COLO668 (cell line): ENCODE measurements around the gene GNAI3.

Source experiments
- DNase-seq: peaks from one replicate; lab custom pipeline; 2025; ENCODE audit not compliant: unreplicated experiment; lab: John Stamatoyannopoulos, UW

GNAI3 gene

GRCh38 chr1:109622137-109622892, 73.9 kb downstream of the GNAI3 start:
- no peak for DNase-seq

DNA sequence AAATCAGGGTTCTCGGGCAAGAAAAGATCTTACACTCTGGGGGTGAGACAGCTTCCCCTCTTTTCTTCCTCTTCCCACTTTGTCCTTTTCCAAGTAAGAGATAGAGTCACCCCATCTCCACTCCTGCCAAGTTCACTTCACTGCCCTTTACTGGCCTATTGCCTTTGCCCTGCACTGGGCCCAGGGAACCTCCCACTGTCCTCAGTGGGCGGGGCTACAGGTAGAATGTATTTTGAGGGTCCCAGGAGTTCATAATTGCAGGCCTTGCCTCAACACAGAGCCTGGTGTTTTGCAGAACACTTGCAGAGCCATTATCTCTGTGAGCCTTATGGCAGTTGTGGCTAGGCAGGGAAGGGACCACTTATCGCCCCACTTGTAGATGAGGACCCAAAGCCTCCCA, 74.5 kb downstream of the GNAI3 start:
- no peak for DNase-seq

- no peak for DNase-seq
Measured at GRCh38 chr1:109623601-109624161, 75.3 kb downstream of the GNAI3 start.

GRCh38 chr1:109624201-109625010, 76.0 kb downstream of the GNAI3 start:
- DNase-seq, result peak; percentile 75

DNA sequence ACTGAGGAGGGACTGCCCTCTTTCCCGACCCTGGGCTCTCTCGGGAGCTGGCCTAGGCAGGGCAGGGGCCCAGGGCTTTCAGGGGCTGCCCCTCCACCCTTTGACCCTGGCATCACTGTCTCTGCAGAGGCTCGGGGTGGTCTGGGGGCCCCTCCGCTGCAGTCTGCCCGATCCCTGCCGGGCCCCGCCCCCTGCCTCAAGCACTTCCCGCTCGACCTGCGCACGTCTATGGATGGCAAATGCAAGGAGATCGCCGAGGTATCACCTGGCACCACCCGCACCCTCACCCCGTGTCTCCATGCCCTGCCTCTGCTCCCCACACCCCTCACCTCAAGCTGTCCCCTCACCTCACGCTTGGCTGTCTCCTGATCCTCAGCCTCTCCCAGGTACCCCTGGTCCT, 76.8 kb downstream of the GNAI3 start:
- peak; percentile 19 for DNase-seq

DNA sequence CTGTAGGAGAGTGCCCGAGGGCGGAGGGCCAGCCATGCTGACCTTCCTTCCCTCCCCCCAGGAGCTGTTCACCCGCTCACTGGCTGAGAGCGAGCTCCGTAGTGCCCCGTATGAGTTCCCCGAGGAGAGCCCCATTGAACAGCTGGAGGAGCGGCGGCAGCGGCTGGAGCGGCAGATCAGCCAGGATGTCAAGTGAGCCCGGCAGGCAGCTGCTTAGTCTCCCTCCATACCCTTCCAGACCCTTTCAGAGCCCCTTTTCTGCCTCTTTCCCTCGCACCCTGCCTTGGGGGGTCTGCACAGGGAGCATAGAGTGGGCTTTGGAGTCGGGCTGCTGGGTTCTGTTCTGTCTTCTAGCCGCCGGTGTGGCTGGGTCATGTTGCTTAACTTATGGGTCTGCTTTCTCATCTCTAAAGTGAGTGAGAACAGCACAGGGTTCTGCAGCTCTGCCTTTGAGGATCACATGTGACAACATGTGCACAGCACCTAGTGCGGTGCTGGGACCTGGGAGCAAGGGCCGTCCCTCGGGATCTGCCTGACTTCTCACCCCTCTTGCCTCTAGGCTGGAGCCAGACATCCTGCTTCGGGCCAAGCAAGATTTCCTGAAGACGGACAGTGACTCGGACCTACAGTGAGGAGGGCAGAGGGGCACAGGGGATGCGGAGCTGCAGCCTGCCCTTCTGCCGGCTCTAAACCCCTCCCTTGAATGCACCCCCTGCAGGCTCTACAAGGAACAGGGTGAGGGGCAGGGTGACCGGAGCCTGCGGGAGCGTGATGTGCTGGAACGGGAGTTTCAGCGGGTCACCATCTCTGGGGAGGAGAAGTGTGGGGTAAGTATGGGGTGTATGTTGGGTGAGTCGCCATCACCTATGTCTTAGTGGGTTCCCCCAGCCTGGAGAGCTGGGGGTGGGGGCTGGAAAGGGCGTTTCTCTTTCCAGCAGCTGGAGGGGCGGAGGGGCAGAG, 77.5 kb downstream of the GNAI3 start:
- DNase-seq, result no peak

DNA sequence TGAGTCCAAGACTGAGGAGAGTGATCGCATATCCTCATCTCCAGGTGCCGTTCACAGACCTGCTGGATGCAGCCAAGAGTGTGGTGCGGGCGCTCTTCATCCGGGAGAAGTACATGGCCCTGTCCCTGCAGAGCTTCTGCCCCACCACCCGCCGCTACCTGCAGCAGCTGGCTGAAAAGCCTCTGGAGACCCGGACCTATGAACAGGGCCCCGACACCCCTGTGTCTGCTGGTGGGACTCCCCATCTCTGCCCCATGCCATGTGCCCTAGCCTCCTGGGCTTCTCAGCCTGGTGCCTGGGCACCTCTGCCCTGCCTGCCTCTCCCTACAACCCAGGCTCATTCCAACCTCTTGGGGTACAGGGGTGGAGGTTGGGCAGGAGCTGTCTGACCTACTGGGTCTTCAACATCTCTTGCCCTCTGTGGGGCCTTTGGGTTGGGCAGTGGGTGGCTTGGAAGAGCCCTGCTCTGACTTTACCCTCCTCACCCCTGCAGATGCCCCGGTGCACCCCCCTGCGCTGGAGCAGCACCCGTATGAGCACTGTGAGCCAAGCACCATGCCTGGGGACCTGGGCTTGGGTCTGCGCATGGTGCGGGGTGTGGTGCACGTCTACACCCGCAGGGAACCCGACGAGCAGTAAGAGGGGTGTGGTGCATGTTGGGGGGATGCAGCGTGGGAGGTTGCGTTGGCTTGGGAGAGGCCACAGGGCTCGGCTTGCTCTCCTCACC, 78.4 kb downstream of the GNAI3 start:
- no peak for DNase-seq

GRCh38 chr1:109627692-109628399, 79.4 kb downstream of the GNAI3 start:
- no peak for DNase-seq

DNA sequence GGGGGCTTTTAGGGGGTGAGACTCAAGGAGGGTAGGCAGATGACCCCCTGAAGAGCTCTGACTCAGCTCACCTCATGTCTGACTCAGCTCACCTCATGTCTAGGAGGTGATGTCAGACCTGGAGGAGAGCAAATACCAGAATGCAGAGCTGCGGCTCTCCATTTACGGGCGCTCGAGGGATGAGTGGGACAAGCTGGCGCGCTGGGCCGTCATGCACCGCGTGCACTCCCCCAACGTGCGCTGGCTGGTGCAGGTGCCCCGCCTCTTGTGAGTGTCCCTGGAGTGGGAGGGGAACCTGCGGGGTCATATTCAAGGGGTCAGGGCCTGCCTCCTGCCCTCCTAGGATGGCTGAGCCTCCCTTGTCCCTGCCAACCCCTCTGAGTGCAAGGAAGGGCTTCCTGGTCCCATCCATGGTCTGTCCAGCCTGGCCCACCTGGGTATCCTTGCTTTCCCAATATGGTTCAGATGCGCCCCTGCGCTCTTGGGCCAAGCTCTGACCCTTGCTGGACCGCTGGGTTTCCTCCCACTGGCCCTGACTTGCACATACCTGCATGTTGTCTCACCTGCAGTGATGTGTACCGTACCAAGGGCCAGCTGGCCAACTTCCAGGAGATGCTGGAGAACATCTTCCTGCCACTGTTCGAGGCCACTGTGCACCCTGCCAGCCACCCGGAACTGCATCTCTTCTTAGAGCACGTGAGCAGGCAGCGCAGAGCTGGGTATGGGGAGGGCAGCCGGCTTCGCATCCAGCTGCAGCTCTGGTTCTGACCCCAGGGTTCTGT, 80.3 kb downstream of the GNAI3 start:
- DNase-seq, result no peak

DNA sequence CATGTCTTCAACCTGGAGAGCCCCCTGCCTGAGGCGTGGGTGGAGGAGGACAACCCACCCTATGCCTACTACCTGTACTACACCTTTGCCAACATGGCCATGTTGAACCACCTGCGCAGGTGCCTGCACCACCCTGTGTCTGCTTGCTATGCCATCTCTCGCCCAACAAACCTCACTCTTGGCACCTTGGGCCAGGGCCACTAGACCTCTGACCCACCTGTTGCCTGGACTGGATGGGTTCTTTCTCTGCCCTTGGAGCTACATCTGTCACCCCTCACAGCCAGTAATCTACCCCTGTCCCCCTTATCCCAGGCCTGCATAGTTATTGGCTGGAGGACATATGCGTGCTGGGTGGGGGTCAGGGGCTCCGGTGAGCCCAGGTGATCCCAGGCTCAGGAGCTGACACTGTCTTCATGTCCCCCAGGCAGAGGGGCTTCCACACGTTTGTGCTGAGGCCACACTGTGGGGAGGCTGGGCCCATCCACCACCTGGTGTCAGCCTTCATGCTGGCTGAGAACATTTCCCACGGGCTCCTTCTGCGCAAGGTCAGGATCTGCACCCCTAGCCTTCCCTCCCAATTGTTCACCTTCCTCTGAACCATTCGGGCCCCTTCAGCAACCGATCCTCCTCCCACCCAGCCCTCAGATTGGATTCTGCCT, 81.1 kb downstream of the GNAI3 start:
- DNase-seq, result no peak

DNA sequence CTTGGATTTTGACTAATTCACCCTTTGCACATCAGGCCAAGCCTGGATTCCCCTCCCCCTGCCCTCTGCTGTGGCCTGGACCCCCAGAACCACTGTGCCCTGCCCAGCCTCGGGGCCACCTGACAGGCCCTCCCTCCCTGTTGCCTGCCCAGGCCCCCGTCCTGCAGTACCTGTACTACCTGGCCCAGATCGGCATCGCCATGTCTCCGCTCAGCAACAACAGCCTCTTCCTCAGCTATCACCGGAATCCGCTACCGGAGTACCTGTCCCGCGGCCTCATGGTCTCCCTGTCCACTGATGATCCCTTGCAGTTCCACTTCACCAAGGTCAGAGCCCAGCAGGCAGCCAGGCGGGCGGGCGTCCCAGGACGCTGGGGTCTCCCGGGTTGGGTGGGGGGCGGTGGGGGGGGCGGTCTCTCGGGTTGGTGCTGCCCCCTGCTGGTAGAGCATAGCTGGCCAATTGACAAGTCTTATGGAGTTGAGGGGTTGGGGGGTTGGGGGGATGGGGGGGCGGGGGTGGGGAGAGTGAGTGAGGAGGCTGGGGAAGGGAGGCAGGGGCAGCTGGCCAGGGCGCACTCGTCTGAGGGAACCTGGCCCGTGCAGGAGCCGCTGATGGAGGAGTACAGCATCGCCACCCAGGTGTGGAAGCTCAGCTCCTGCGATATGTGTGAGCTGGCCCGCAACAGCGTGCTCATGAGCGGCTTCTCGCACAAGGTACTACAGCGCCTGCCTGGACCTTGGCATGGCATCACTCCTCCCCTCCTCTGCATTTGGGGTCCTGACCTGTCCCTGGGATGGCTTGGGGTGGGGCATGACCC, 81.9 kb downstream of the GNAI3 start:
- DNase-seq, result no peak

DNA sequence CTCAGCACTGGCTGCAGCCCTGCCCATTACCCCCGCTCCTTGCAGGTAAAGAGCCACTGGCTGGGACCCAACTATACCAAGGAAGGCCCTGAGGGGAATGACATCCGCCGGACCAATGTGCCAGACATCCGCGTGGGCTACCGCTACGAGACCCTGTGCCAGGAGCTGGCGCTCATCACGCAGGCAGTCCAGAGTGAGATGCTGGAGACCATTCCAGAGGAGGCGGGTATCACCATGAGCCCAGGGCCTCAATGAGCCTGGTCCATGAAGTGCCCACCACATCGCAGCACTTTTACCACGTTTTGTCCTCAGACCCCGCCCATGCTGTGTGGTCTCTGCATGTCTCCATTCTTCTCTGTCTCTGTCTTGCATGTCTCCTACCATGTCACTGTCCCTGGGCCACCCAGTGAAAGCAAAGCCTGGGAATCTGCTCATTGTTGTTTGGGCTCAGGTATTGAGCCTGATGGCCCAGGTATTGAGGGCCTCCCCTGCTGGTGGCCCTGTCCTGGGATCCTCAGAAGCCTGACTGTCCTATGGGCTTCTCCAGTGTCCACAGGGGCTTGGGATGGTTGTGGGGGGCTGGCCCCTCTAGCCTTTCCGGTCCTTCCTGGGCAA, 82.6 kb downstream of the GNAI3 start:
- DNase-seq, result no peak

- no peak for DNase-seq
Measured at GRCh38 chr1:109631513-109632505, 83.4 kb downstream of the GNAI3 start.

- peak; percentile 33 for DNase-seq
Measured at GRCh38 chr1:109632671-109633346, 84.4 kb downstream of the GNAI3 start.

DNA sequence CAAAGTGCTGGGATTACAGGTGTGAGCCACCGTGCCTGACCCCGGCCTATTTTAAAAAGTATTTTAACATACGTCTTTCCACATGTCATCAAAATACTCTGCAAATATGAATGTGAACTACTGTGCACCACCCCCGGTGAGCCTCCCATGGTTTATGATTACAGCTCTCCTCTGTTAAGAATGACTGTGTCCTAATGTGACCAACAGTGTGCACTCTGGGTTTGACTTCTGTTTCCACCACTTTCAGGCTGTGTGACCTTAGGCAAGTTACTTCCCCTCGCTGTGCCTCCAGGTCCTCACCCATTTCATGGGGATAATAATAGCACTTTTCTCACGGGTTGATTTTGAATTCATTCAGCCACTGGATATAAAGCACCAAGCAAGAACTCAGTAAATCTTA, 85.9 kb downstream of the GNAI3 start:
- no peak for DNase-seq
